ENCODE results near the gene JHY.

The JHY gene

GRCh38 chr11:122888162-122888561, 5.6 kb downstream of the JHY start:
- Histone ChIP-seq H3K4me3 (replicated peaks; ENCODE audit: low read depth, low read length) (no peak overlapping the region), H3K27me3 (replicated peaks; ENCODE audit: control insufficient read depth, insufficient read depth, low read length) (no peaks in the 10 kb centered on the region), H3K36me3 (ENCODE audit: control insufficient read depth, insufficient read depth, low read length) (no peaks in the 10 kb centered on the region; the same call in 1 of the 2 replicates)
- no peak for DNase-seq (ENCODE audit: extremely low read depth, insufficient read length)
- no peak for TF ChIP-seq CTCF (IDR thresholded peaks at IDR 0.05; ENCODE audit: insufficient read depth, low read length, poor library complexity, severe bottlenecking)

- Histone ChIP-seq H3K27me3 (replicated peaks; ENCODE audit: control insufficient read depth, insufficient read depth, low read length) (no peaks in the 10 kb centered on the region), H3K4me3 (replicated peaks; ENCODE audit: low read depth, low read length) (no peak overlapping the region), H3K36me3 (ENCODE audit: control insufficient read depth, insufficient read depth, low read length) (no peaks in the 10 kb centered on the region; the same call in 1 of the 2 replicates)
- no peak for TF ChIP-seq CTCF (IDR thresholded peaks at IDR 0.05; ENCODE audit: insufficient read depth, low read length, poor library complexity, severe bottlenecking)
- DNase-seq (ENCODE audit: extremely low read depth, insufficient read length): no peak
Observed at GRCh38 chr11:122893131-122893530, 10.6 kb downstream of the JHY start.

GRCh38 chr11:122895563-122895962, 13.0 kb downstream of the JHY start:
- no peaks in the 10 kb centered on the region for H3K27me3 ChIP-seq (replicated peaks; ENCODE audit: control insufficient read depth, insufficient read depth, low read length)
- no peak for DNase-seq (ENCODE audit: extremely low read depth, insufficient read length)
- TF ChIP-seq CTCF (IDR thresholded peaks at IDR 0.05; ENCODE audit: insufficient read depth, low read length, poor library complexity, severe bottlenecking): no peak
- H3K36me3 ChIP-seq (ENCODE audit: control insufficient read depth, insufficient read depth, low read length): no peaks in the 10 kb centered on the region
- H3K4me3 ChIP-seq (replicated peaks; ENCODE audit: low read depth, low read length): no peak overlapping the region

GRCh38 chr11:122897606-122898210, 15.1 kb downstream of the JHY start:
- no peaks in the 10 kb centered on the region for H3K36me3 ChIP-seq (ENCODE audit: control insufficient read depth, insufficient read depth, low read length)
- no peak for DNase-seq (ENCODE audit: extremely low read depth, insufficient read length)
- no peak for TF ChIP-seq CTCF (IDR thresholded peaks at IDR 0.05; ENCODE audit: insufficient read depth, low read length, poor library complexity, severe bottlenecking)
- no peaks in the 10 kb centered on the region for H3K27me3 ChIP-seq (replicated peaks; ENCODE audit: control insufficient read depth, insufficient read depth, low read length)
- H3K4me3 ChIP-seq (replicated peaks; ENCODE audit: low read depth, low read length): no peak overlapping the region

GRCh38 chr11:122898799-122899198, 16.2 kb downstream of the JHY start:
- Histone ChIP-seq H3K36me3 (ENCODE audit: control insufficient read depth, insufficient read depth, low read length) (no peaks in the 10 kb centered on the region), H3K4me3 (replicated peaks; ENCODE audit: low read depth, low read length) (no peak overlapping the region), H3K27me3 (replicated peaks; ENCODE audit: control insufficient read depth, insufficient read depth, low read length) (no peaks in the 10 kb centered on the region)
- TF ChIP-seq CTCF (IDR thresholded peaks at IDR 0.05; ENCODE audit: insufficient read depth, low read length, poor library complexity, severe bottlenecking): no peak
- no peak for DNase-seq (ENCODE audit: extremely low read depth, insufficient read length)

Measured in GM06990 (cell line).